Naive B cell (primary cell): ENCODE data around the gene ULK4. TPM values are rescaled to one million over a fixed set of nuclear protein-coding genes. Genes with fewer than 3 reads are reported as not detected.
A peak's percentile ranks its signal among the peaks of the same experiment; 100 is the strongest.
"Not testable (repeated sequence)": the region's sequence is repeated elsewhere in the genome, so short reads cannot be mapped to it uniquely, and the experiment has no call there.

Experiments used
- ATAC-seq, 2 donors: fragments of 150-1000 bp; cut with Tn5 transposase; 2 replicates each; pipeline ENCODE4 v1.10.0; 2021; ENCODE audit warnings: low read depth in 2 of 2, mild to moderate bottlenecking in 2 of 2, moderate library complexity in 2 of 2
- DNase-seq: peaks from one replicate; pipeline ENCODE4 v3.0.0; 2022
- H3K27ac Mint-ChIP-seq, 6 donors: one replicate each; pipeline ENCODE4 v1.8.0; 2020 to 2022; ENCODE audit warnings: mild to moderate bottlenecking in 6 of 6, mixed read lengths in 6 of 6, moderate library complexity in 5 of 6, inconsistent platforms in 2 of 6
- H3K27me3 Mint-ChIP-seq, 3 donors: one replicate each; pipeline ENCODE4 v1.8.0; 2021 to 2022; ENCODE audit warnings: mixed read lengths in 3 of 3, mild to moderate bottlenecking in 1 of 3
- H3K36me3 Mint-ChIP-seq, 2 donors: one replicate each; pipeline ENCODE4 v1.8.0; 2020 to 2022; ENCODE audit warnings: mixed read lengths in 2 of 2, inconsistent platforms in 1 of 2, mild to moderate bottlenecking in 1 of 2
- H3K4me1 Mint-ChIP-seq, 3 donors: one replicate each; pipeline ENCODE4 v1.8.0; 2020 to 2022; ENCODE audit warnings: mixed read lengths in 3 of 3, inconsistent platforms in 1 of 3, mild to moderate bottlenecking in 1 of 3, moderate library complexity in 1 of 3
- H3K4me3 Mint-ChIP-seq, 8 donors: one replicate each; pipeline ENCODE4 v1.8.0; 2020 to 2022; ENCODE audit warnings: mild to moderate bottlenecking in 8 of 8, mixed read lengths in 8 of 8, moderate library complexity in 8 of 8, inconsistent platforms in 2 of 8
- H3K9me3 Mint-ChIP-seq, 7 donors: one replicate each; pipeline ENCODE4 v1.8.0; 2020 to 2022; ENCODE audit warnings: mixed read lengths in 7 of 7, mild to moderate bottlenecking in 5 of 7, inconsistent platforms in 2 of 7, moderate library complexity in 1 of 7
- polyA plus RNA-seq, 6 donors: library from polyadenylated mRNA; unstranded; fragments of 300-500 nt; fragmentation: Illumina TruSeq; gene quantifications; one replicate each; pipeline ENCODE4 v1.2.3, GENCODE V29; 2021; ENCODE audit warnings: low read depth in 6 of 6

Gene ULK4
- polyA plus RNA-seq, 6 donors from 2014 or later: 5.5 to 20.8 (median 10.3) TPM

DNA sequence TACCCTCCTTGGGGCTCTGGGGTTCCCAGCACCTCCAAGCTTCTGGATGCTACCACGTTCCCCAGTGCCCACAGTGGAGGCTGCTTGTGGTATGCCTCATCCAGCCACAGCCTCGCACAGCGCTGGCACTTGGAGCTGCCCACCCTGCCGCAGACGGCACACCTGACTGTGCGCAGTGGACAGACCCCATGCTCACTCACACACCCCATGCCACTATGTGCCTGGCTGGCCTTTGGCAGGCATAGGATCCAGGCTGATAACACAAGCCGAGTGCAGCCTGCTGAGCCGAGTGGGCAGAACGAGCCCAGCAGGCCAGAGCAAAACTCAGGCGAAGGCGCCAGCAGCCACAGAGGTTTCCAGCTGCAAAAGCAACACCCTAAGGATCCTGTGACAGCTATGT, 311.5 kb downstream of the ULK4 start:
- DNase-seq: no peak
- Mint-ChIP-seq H3K27ac (no peak overlapping the region), H3K4me3 (no peak overlapping the region), H3K36me3 (peaks cover 5 to 11% of the 10 kb centered on the region in 2 donors), H3K4me1 (no peaks in the 10 kb centered on the region), H3K9me3 (peaks cover 0 to 19% (median 8%) of the 10 kb centered on the region in 7 donors), H3K27me3 (no peaks in the 10 kb centered on the region)
- ATAC-seq: no peak

DNA sequence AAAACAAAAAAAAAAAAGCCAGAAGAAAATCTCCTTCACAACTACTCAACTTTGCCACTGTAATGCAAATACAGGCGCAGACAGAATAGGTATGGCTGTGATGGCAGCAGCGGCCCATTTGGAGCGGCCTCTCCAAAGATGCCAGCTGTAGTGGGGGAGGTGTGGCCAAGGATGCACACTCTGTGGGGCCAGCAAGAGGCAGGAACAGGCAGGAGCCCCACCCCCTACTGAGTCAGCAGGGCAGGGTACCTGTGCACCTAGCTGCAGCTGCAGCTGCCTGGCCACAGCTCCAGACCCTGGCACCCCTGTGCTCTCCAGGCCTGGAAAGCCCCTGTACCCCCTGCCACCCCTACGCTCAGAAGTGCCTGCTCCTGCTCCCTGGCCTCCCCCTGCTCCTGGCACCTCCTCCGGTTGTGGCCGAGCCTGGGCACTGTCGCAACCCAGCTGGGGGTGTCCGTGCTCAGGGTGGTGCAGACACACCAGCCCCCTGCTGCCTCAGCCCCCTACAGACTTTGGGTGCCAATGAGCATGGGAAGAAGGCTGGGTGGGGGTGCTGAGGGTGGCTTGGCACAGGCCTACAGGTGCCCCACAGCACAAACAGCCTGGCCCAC, 312.7 kb downstream of the ULK4 start:
- peaks cover 5 to 11% of the 10 kb centered on the region in 2 donors for H3K36me3 Mint-ChIP-seq
- no peak overlapping the region for H3K27ac Mint-ChIP-seq

DNA sequence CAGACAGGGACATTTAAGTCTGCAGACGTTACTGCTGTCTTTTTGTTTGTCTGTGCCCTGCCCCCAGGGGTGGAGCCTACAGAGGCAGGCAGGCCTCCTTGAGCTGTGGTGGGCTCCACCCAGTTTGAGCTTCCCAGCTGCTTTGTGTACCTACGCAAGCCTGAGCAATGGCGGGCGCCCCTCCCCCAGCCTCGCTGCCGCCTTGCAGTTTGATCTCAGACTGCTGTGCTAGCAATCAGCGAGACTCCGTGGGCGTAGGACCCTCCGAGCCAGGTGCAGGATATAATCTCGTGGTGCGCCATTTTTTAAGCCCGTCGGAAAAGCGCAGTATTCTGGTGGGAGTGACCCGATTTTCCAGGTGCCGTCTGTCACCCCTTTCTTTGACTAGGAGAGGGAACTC, 314.2 kb downstream of the ULK4 start:
- Mint-ChIP-seq H3K4me3 (peak overlapping the region in 1 of 8 donors; percentile 44), H3K9me3 (peaks cover 0 to 26% (median 8%) of the 10 kb centered on the region in 7 donors), H3K36me3 (peaks cover 5 to 11% of the 10 kb centered on the region in 2 donors)
- H3K4me1 Mint-ChIP-seq, H3K27ac Mint-ChIP-seq, DNase-seq, H3K27me3 Mint-ChIP-seq, ATAC-seq: not testable (repeated sequence)

More for the DNA sequence above, 312.7 kb downstream of the ULK4 start:
- Mint-ChIP-seq H3K27me3 (no peaks in the 10 kb centered on the region), H3K9me3 (peaks cover 0 to 24% (median 8%) of the 10 kb centered on the region in 7 donors), H3K4me3 (no peak overlapping the region), H3K4me1 (no peaks in the 10 kb centered on the region)
- ATAC-seq (no peak), DNase-seq (no peak)

DNA sequence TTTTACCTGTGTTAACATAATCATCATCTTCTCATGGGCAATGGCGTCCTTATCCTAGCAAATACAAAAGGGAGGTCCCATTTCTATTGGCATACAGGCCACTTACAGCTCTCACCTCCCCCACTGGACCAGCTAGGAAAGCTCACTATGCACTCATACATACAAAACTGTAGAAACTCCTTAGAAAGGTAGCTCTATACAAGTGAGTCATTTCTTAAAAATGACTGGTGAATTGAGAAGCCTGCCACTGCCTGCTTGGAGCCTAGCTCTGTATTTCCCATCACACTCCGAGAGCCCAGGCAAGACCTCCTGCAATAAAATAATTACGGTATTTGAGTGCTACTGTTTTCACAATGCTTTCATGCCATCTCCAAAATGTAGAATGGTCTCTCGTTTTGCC, 321.8 kb downstream of the ULK4 start:
- no peaks in the 10 kb centered on the region for H3K27me3 Mint-ChIP-seq
- H3K4me1 Mint-ChIP-seq: no peaks in the 10 kb centered on the region
- ATAC-seq (no peak), DNase-seq (no peak)
- peaks cover 0 to 5% (median 1%) of the 10 kb centered on the region in 7 donors for H3K9me3 Mint-ChIP-seq
- no peak overlapping the region for H3K27ac Mint-ChIP-seq
- H3K36me3 Mint-ChIP-seq: no peaks in the 10 kb centered on the region
- H3K4me3 Mint-ChIP-seq: no peak overlapping the region

DNA sequence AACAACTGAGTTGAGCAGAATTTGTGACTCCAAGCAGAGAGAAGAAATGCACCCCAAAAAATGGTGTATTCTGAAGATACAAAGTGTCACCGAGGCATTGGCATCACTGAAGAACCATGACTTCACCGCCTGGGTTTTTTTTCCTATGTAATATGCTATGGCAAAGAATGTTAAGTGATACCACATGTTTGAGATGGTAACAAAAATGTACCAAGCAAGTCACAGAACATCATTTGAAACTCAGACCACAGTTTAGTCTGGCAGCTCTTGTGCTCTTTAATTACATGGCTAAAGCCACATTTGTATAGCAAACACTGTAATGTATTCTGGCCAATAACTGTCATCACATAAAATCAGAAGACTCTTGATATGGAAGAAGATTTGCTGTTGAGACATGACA, 323.5 kb downstream of the ULK4 start:
- Mint-ChIP-seq H3K9me3 (peaks cover 0 to 2% (median 1%) of the 10 kb centered on the region in 7 donors), H3K27ac (no peak overlapping the region), H3K4me3 (no peak overlapping the region), H3K27me3 (no peaks in the 10 kb centered on the region), H3K4me1 (no peaks in the 10 kb centered on the region), H3K36me3 (no peaks in the 10 kb centered on the region)
- ATAC-seq: no peak
- DNase-seq: no peak

DNA sequence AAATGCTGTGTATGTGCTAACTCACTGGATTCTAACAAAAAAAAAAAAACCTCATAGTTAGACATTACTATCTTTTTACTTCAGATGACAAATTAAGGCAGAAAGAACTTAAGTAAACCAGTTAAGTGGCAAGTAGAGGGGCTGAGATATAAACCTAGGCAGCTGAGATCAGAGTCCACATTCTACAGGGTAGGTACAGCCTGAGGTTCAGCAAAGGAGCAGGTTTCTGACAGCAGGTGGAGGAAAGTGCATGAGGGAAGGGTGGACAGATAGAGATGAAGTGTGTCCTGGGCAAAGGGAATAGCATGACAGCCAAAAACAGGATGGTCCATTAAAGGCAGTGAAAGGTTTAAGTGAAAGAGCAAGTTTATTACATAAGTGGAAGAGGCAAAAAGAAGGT, 329.2 kb downstream of the ULK4 start:
- Mint-ChIP-seq H3K9me3 (peaks cover 0 to 1% (median 0%) of the 10 kb centered on the region in 7 donors), H3K27me3 (no peaks in the 10 kb centered on the region), H3K4me3 (no peak overlapping the region), H3K4me1 (no peaks in the 10 kb centered on the region), H3K36me3 (no peaks in the 10 kb centered on the region), H3K27ac (peak overlapping the region in 2 of 6 donors; percentile 68 to 84)
- DNase-seq: no peak
- ATAC-seq: no peak

DNA sequence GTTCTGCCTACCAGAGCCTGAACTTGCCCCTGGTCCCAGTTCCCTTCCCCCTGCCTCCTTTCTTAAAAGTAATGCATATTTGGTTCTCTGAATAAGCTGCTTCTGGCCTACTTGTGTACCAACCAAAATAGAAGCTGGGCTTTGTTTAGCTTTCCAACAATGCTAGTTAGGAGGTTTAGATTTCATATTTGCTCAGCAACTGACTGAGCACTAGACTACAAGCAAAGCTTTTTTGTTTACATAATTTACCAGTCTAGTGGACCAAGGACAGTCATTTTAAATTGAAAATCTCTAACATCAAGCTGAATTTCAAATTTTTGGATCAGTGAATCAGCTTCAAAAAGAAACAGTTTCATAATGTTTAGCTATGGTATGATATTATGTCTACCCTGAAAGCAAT, 331.2 kb downstream of the ULK4 start:
- H3K27me3 Mint-ChIP-seq: no peaks in the 10 kb centered on the region
- no peak overlapping the region for H3K27ac Mint-ChIP-seq
- H3K4me3 Mint-ChIP-seq: no peak overlapping the region
- DNase-seq (no peak), ATAC-seq (no peak)
- no peaks in the 10 kb centered on the region for H3K9me3 Mint-ChIP-seq
- H3K36me3 Mint-ChIP-seq: no peaks in the 10 kb centered on the region
- no peaks in the 10 kb centered on the region for H3K4me1 Mint-ChIP-seq

DNA sequence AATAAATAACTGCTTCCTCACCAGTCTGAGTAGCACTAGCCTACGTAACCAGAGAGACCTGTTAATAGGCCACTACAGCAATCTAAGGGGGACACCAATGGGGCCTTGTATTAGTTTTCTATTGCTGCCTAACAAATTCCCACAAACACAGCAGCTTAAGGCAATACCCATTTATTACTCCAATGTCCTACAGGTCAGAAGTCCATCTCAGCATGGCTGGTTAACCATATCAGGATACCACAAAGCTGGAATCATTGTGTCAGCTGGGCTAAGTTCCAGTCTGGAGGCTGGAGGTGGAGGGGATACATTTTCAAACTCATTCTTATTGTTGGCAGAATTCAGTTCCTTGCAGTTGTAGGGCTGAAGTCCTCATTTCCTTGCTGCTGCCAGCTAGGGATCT, 331.9 kb downstream of the ULK4 start:
- H3K9me3 Mint-ChIP-seq: no peaks in the 10 kb centered on the region
- no peak overlapping the region for H3K4me3 Mint-ChIP-seq
- no peak for DNase-seq
- no peaks in the 10 kb centered on the region for H3K36me3 Mint-ChIP-seq
- no peak overlapping the region for H3K27ac Mint-ChIP-seq
- H3K27me3 Mint-ChIP-seq: no peaks in the 10 kb centered on the region
- no peaks in the 10 kb centered on the region for H3K4me1 Mint-ChIP-seq
- ATAC-seq: no peak

DNA sequence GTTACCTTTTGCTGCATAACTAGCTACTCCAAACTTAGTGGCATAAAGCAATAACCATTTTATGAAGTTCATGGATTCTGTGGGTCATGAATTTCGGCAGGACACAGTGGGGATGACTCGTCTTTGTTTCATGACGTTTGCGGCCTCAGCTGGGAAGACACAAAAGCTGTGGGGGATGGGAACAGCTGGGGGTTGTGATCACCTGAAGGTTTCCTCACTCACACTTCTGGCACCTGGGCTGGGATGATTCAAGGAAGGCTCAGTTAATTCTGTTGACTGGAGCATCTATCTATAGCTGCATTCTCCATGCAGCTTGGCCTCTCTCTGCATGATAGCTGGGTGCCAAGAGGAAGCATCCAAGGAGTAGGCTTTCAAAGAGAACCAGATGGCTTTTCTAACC, 332.8 kb downstream of the ULK4 start:
- H3K36me3 Mint-ChIP-seq: no peaks in the 10 kb centered on the region
- DNase-seq (no peak), ATAC-seq (no peak)
- H3K9me3 Mint-ChIP-seq: no peaks in the 10 kb centered on the region
- H3K4me1 Mint-ChIP-seq: no peaks in the 10 kb centered on the region
- no peak overlapping the region for H3K27ac Mint-ChIP-seq
- no peak overlapping the region for H3K4me3 Mint-ChIP-seq
- no peaks in the 10 kb centered on the region for H3K27me3 Mint-ChIP-seq

DNA sequence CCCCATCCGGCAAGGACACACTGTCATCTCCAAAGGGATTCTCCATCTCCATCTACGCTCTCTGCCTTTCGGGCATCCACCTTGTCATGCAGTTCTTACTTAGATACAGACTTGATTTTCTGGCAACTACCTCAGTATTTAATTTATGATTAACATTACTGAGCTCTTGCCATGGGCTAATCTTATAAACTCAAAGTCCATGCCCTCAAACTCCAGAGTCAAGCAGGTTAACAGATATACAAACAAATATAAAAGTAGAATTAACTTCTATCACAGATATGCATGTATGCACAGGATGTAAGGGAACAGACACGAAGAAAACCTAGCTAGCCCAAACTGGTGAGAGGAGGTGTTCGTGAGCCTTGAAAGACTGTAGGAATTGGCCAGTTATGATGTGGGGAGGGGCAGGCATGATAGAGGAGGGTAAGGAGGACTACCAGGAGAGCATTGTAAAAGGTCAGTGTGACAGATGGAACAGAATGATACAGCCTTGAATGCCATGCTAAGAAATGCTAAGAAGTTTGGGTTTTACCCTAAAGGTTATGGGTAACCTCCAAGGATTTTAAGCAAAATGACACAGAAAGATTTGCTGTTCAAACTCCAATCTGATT, 334.3 kb downstream of the ULK4 start:
- Mint-ChIP-seq H3K4me3 (no peak overlapping the region), H3K27me3 (no peaks in the 10 kb centered on the region), H3K27ac (peak overlapping the region in 1 of 6 donors; percentile 5), H3K4me1 (no peaks in the 10 kb centered on the region), H3K9me3 (no peaks in the 10 kb centered on the region), H3K36me3 (no peaks in the 10 kb centered on the region)
- DNase-seq (no peak), ATAC-seq (no peak)

DNA sequence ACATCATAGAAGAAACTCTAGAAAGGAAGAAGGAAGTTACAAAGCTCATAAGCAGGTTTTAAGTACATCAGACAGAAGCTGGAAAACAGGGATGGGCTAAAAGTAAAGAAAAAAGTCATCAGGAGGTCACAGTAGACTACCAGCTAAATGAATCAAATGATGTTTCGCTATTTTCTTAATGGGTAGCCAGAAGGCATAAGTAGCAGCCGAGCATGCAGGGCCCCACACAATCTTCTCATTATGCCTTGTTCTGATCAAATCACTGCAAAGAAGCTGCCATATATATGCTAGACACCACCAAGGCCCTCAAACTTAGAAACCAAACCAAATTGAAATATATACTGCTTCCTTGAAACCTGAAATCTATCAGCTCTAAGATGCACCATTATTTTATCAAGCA, 349.1 kb downstream of the ULK4 start:
- Mint-ChIP-seq H3K4me3 (no peak overlapping the region), H3K27me3 (no peaks in the 10 kb centered on the region), H3K27ac (no peak overlapping the region), H3K4me1 (no peaks in the 10 kb centered on the region), H3K9me3 (no peaks in the 10 kb centered on the region), H3K36me3 (peaks cover 0 to 12% of the 10 kb centered on the region in 2 donors)
- DNase-seq (no peak), ATAC-seq (no peak)

DNA sequence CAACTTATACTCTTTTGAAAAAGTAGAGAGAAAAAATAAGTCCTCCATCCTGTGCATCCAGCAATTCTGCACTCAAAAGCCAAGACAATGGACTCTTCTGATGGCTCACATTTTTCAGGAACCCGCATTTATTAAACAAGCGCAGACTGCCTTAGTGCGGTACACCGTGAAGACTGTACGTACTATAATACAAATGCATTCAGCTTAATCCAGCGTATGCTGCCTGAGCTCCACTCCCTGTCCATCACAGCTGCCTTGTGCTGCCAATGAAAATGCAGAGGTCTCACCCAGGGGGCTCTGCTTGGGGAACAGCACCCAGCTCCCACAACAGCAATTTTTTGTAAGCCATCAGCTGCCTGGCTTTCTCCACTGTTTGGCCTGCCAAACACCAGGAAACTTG, 350.9 kb downstream of the ULK4 start:
- ATAC-seq (no peak), DNase-seq (no peak)
- Mint-ChIP-seq H3K4me1 (no peaks in the 10 kb centered on the region), H3K27me3 (no peaks in the 10 kb centered on the region), H3K36me3 (peaks cover 0 to 9% of the 10 kb centered on the region in 2 donors), H3K27ac (no peak overlapping the region), H3K9me3 (no peaks in the 10 kb centered on the region), H3K4me3 (no peak overlapping the region)

DNA sequence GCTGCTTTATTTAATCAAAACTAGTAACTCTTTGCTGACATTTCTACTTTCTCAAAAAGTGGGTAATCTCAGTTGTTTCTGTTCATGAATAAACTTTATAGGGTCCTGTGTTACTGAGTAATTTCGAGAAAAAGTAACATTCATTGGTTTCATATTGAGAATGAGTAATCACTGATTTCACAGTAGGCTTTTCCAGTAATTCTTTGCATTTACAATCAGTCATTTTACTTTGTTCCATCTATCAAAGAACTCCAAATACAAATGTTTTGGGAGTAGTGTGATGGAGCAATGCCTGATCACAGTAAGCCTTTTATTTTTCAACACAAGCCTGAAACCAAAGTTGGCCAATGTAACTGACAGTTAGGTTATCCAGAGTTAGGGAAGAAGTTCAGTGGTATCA, 353.6 kb downstream of the ULK4 start:
- Mint-ChIP-seq H3K27me3 (no peaks in the 10 kb centered on the region), H3K9me3 (no peaks in the 10 kb centered on the region), H3K27ac (no peak overlapping the region), H3K36me3 (no peaks in the 10 kb centered on the region), H3K4me1 (peaks cover 0 to 7% (median 0%) of the 10 kb centered on the region in 3 donors), H3K4me3 (no peak overlapping the region)
- ATAC-seq (no peak), DNase-seq (no peak)

DNA sequence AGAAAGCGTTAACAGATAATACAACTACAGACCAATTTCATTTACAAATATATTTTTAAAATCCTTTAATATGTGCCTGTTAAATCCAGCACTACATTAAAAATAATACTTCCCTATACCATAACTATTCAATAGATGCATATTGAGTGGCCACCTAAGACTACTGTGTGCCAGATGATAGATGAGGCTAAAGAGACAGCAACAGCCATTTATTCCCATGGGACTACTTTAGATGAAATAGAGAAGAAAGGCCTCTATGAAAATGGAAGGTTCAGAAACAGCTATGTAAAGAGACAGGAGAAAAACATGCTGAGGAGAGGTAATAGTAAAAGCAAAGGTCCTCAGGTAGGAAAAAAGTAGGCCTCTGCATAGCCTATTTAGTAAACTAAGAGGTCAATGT, 358.1 kb downstream of the ULK4 start:
- no peak overlapping the region for H3K27ac Mint-ChIP-seq
- H3K4me1 Mint-ChIP-seq: peaks cover 0 to 7% (median 5%) of the 10 kb centered on the region in 3 donors
- ATAC-seq (no peak), DNase-seq (no peak)
- H3K36me3 Mint-ChIP-seq: no peaks in the 10 kb centered on the region
- no peak overlapping the region for H3K4me3 Mint-ChIP-seq
- no peaks in the 10 kb centered on the region for H3K27me3 Mint-ChIP-seq
- peaks cover 0 to 2% (median 0%) of the 10 kb centered on the region in 7 donors for H3K9me3 Mint-ChIP-seq
